SK-N-MC (cell line): ENCODE results near the gene RAB23.

Source experiments
- DNase-seq: peaks from one replicate; pipeline ENCODE4 v3.0.0-alpha.2; 2011; ENCODE audit warnings: low read depth, low spot score
- H3K27ac ChIP-seq: fragments of 200-600 bp; sonication (generic); 2 replicates; pipeline ENCODE4 v1.5.1; 2016; ENCODE audit warnings: mixed run types
- H3K36me3 ChIP-seq: fragments of 200-600 bp; sonication (generic); 2 replicates; pipeline ENCODE4 v1.6.1; 2017; ENCODE audit warnings: antibody characterized with exemption, low read length, mixed read lengths; ENCODE audit not compliant: insufficient read depth
- H3K4me3 ChIP-seq: fragments of 200-600 bp; sonication (generic); 2 replicates; pipeline ENCODE4 v1.5.1; 2016
- H3K9ac ChIP-seq: fragments of 200-600 bp; sonication (generic); 2 replicates; pipeline ENCODE4 v1.8.0; 2017; ENCODE audit warnings: mixed run types, mixed read lengths; ENCODE audit not compliant: insufficient read length
- H3K9me3 ChIP-seq: fragments of 200-600 bp; sonication (generic); 2 replicates; pipeline ENCODE4 v1.6.1; 2017; ENCODE audit warnings: low read depth, mild to moderate bottlenecking, antibody characterized with exemption, low read length, moderate library complexity, mixed read lengths
- EZH2 ChIP-seq: fragments of 200-600 bp; sonication (generic); IDR thresholded peaks from one replicate; pipeline ENCODE4 v1.6.1; 2017; ENCODE audit warnings: antibody characterized with exemption
- FOXP2 ChIP-seq: optimal IDR thresholded peaks from 2 replicates; pipeline ENCODE3; 2011; ENCODE audit warnings: mild to moderate bottlenecking, moderate library complexity; ENCODE audit not compliant: insufficient read depth; ENCODE audit errors: extremely low read length, control extremely low read depth
- POLR2AphosphoS5 ChIP-seq: IDR thresholded peaks from 2 replicates; pipeline ENCODE4 v1.6.1; 2012; ENCODE audit warnings: mild to moderate bottlenecking, low read depth, low read length, borderline replicate concordance

The RAB23 gene

GRCh38 chr6:57182017-57182432 is 40.1 kb downstream of the RAB23 start:
- H3K9ac ChIP-seq: no peak overlapping the region
- peak overlapping the region; percentile 22; the same call in 1 of the 2 replicates for H3K27ac ChIP-seq
- H3K36me3 ChIP-seq: peaks cover 83% of the 10 kb centered on the region
- no peak for DNase-seq
- H3K4me3 ChIP-seq: no peak overlapping the region
- no peak for TF ChIP-seq POLR2AphosphoS5
- no peak for TF ChIP-seq FOXP2
- TF ChIP-seq EZH2: no peak
- H3K9me3 ChIP-seq: no peaks in the 10 kb centered on the region

- no peaks in the 10 kb centered on the region for H3K9me3 ChIP-seq
- H3K27ac ChIP-seq: no peak overlapping the region
- no peak overlapping the region for H3K9ac ChIP-seq
- H3K36me3 ChIP-seq: peaks cover 79% of the 10 kb centered on the region
- no peak overlapping the region for H3K4me3 ChIP-seq
- TF ChIP-seq EZH2: no peak
- TF ChIP-seq POLR2AphosphoS5: no peak
- no peak for TF ChIP-seq FOXP2
- DNase-seq: no peak
Observed at GRCh38 chr6:57180596-57180995, 41.5 kb downstream of the RAB23 start.

- no peak for DNase-seq
- no peaks in the 10 kb centered on the region for H3K9me3 ChIP-seq
- H3K9ac ChIP-seq: no peak overlapping the region
- peaks cover 50% of the 10 kb centered on the region for H3K36me3 ChIP-seq
- no peak for TF ChIP-seq EZH2
- TF ChIP-seq FOXP2: no peak
- TF ChIP-seq POLR2AphosphoS5: no peak
- no peak overlapping the region for H3K4me3 ChIP-seq
- no peak overlapping the region for H3K27ac ChIP-seq
Observed at GRCh38 chr6:57177545-57178265, 44.4 kb downstream of the RAB23 start.

- TF ChIP-seq EZH2 (no peak), FOXP2 (no peak), POLR2AphosphoS5 (no peak)
- Histone ChIP-seq H3K36me3 (peaks cover 18% of the 10 kb centered on the region), H3K9ac (peak overlapping the region; percentile 93), H3K4me3 (peak overlapping the region; percentile 82), H3K27ac (peak overlapping the region; percentile 88), H3K9me3 (no peaks in the 10 kb centered on the region)
- DNase-seq: no peak
Observed at GRCh38 chr6:57174511-57174907, 47.6 kb downstream of the RAB23 start.

- peak overlapping the region; percentile 93 for H3K9ac ChIP-seq
- peak overlapping the region; percentile 82 for H3K4me3 ChIP-seq
- peaks cover 13% of the 10 kb centered on the region for H3K36me3 ChIP-seq
- TF ChIP-seq EZH2: no peak
- TF ChIP-seq POLR2AphosphoS5: peak; percentile 63
- TF ChIP-seq FOXP2: no peak
- DNase-seq: no peak
- H3K27ac ChIP-seq: peak overlapping the region; percentile 88
- no peaks in the 10 kb centered on the region for H3K9me3 ChIP-seq
Observed at GRCh38 chr6:57173886-57174510, 48.1 kb downstream of the RAB23 start.

DNA sequence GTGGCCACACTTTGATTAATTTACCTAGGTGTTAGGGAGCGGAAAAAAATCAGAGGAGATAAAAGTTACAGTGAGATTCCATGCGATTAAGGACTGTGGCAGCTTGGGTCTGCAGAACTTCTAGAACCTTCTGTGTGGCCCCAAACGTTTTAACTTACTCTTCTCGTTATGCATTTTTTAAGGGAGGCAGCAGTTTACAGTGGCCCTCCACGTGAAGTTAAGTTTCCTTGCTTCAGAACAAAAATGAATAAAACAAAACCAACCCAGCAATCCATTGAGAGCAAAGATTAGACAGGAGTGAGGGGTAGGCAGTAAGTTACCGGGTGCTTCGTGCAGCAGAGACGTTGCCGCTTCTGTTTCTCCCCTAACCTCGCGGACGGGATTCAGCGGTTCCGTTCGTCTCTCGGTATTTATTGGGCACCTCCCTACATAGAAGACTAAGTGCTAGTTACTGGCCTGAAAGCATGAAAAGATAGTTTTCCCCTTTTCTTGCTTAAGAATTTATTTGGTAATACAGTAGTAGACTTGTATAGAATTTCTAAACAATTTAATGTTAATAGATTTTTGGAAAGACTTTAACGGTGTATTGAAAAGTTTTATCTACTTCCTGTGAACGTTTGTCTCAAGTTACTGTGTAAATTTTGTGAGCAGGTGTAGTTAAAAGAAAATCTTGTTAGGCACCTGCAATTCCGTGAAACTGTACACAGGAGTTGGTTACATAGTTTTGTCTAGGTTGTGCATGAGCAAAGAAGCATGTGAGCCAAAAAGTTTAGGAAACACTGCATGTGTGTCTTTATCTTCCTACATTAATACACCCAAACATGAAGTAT is 48.8 kb downstream of the RAB23 start:
- peak overlapping the region; percentile 93 for H3K9ac ChIP-seq
- TF ChIP-seq EZH2: no peak
- TF ChIP-seq POLR2AphosphoS5: no peak; the same call in 1 of the 2 replicates
- no peak for TF ChIP-seq FOXP2
- peaks cover 9% of the 10 kb centered on the region for H3K36me3 ChIP-seq
- peak overlapping the region; percentile 88 for H3K27ac ChIP-seq
- no peak for DNase-seq
- no peaks in the 10 kb centered on the region for H3K9me3 ChIP-seq
- peak overlapping the region; percentile 82 for H3K4me3 ChIP-seq

- Histone ChIP-seq H3K36me3 (peaks cover 5% of the 10 kb centered on the region), H3K4me3 (peak within 1 kb of the TSS; percentile 82), H3K27ac (peak within 1 kb of the TSS; percentile 88), H3K9ac (peak within 1 kb of the TSS; percentile 93), H3K9me3 (no peaks in the 10 kb centered on the region)
- no peak for TF ChIP-seq EZH2
- TF ChIP-seq FOXP2: peak; percentile 23
- TF ChIP-seq POLR2AphosphoS5: peak; percentile 95
- no peak for DNase-seq
Observed at GRCh38 chr6:57172136-57173055, 49.7 kb downstream of the RAB23 start, which contains the start of gene BAG2. TSS of gene BAG2 (plus strand) at chr6:57172326. CDS start at chr6:57172698, 372 bp downstream.
